ENCODE measurements around the gene CLCF1. TPM values are rescaled to one million over a fixed set of nuclear protein-coding genes. Genes with fewer than 3 reads are reported as not detected.

The CLCF1 gene
- total RNA-seq (2022; extraction: Qiagen RNA extraction; ENCODE audit: low read depth), result 42.5 to 51.9 TPM (median 46.1 TPM) in 5 replicates

GRCh38 chr11:67372993-67373647 lies at the start of gene CLCF1:
Gene CLCF1 (minus strand): TSS chr11:67373598. CDS start chr11:67373539, 59 bp downstream.

GRCh38 chr11:67415501-67416304 lies 42.3 kb upstream of the CLCF1 start, which contains the start of gene CARNS1:
Gene CARNS1 (plus strand): TSS chr11:67415678. CDS start chr11:67416200, 522 bp downstream.

GRCh38 chr11:67401495-67402191 lies 28.2 kb upstream of the CLCF1 start, which contains the start of gene PPP1CA:
Gene PPP1CA (minus strand): TSS chr11:67401858. CDS start chr11:67401782, 76 bp downstream.

GRCh38 chr11:67391304-67392182 lies 18.1 kb upstream of the CLCF1 start, which contains the start of gene RAD9A:
Gene RAD9A (plus strand): TSS chr11:67391986. CDS start chr11:67392045, 59 bp downstream.

GRCh38 chr11:67353317-67354074 lies 19.9 kb downstream of the CLCF1 start, which contains the start of gene POLD4:
Gene POLD4 (minus strand): TSS chr11:67353546. CDS start chr11:67353399, 147 bp downstream.

Other genes with a start within 250 kb of the CLCF1 start
- 30.0 to 41.0 TPM (median 37.7 TPM) in 5 replicates for gene GRK2, start 107.1 kb downstream of the CLCF1 start, total RNA-seq (2022; extraction: Qiagen RNA extraction; ENCODE audit: low read depth)
- gene ANKRD13D, start 84.3 kb downstream of the CLCF1 start, total RNA-seq (2022; extraction: Qiagen RNA extraction; ENCODE audit: low read depth), result 21.2 to 28.1 TPM (median 25.4 TPM) in 5 replicates
- 18.0 to 27.2 TPM (median 24.5 TPM) in 5 replicates for gene SSH3, start 70.1 kb downstream of the CLCF1 start, total RNA-seq (2022; extraction: Qiagen RNA extraction; ENCODE audit: low read depth)
- 209 to 247 TPM (median 230 TPM) in 5 replicates for gene POLD4, start 20.1 kb downstream of the CLCF1 start, total RNA-seq (2022; extraction: Qiagen RNA extraction; ENCODE audit: low read depth)
- gene RAD9A, start 18.4 kb upstream of the CLCF1 start, total RNA-seq (2022; extraction: Qiagen RNA extraction; ENCODE audit: low read depth), result 23.8 to 40.0 TPM (median 33.5 TPM) in 5 replicates
- gene PPP1CA, start 28.3 kb upstream of the CLCF1 start, total RNA-seq (2022; extraction: Qiagen RNA extraction; ENCODE audit: low read depth), result 265 to 309 TPM (median 294 TPM) in 5 replicates
- 0.07 to 0.12 TPM (median 0.07 TPM) in 3 of 5 replicates, not detected in the others for gene TBC1D10C, start 30.5 kb upstream of the CLCF1 start, total RNA-seq (2022; extraction: Qiagen RNA extraction; ENCODE audit: low read depth)
- gene CARNS1, start 42.1 kb upstream of the CLCF1 start, total RNA-seq (2022; extraction: Qiagen RNA extraction; ENCODE audit: low read depth), result 0.14 to 0.53 TPM (median 0.18 TPM) in 5 replicates
- gene RPS6KB2, start 54.9 kb upstream of the CLCF1 start, total RNA-seq (2022; extraction: Qiagen RNA extraction; ENCODE audit: low read depth), result 44.4 to 52.3 TPM (median 44.9 TPM) in 5 replicates
- 0.22 to 0.36 TPM (median 0.30 TPM) in 5 replicates for gene PTPRCAP, start 64.1 kb upstream of the CLCF1 start, total RNA-seq (2022; extraction: Qiagen RNA extraction; ENCODE audit: low read depth)
- gene CORO1B, start 69.9 kb upstream of the CLCF1 start, total RNA-seq (2022; extraction: Qiagen RNA extraction; ENCODE audit: low read depth), result 53.5 to 63.8 TPM (median 58.1 TPM) in 5 replicates
- gene GPR152, start 79.1 kb upstream of the CLCF1 start, total RNA-seq (2022; extraction: Qiagen RNA extraction; ENCODE audit: low read depth), result 0.06 TPM in 1 of 5 replicates, not detected in the others
- not detected in 5 replicates for gene CABP4, start 81.8 kb upstream of the CLCF1 start, total RNA-seq (2022; extraction: Qiagen RNA extraction; ENCODE audit: low read depth)
- 49.3 to 60.6 TPM (median 56.9 TPM) in 5 replicates for gene TMEM134, start 95.7 kb upstream of the CLCF1 start, total RNA-seq (2022; extraction: Qiagen RNA extraction; ENCODE audit: low read depth)
- 45.8 to 54.0 TPM (median 47.4 TPM) in 5 replicates for gene AIP, start 109.4 kb upstream of the CLCF1 start, total RNA-seq (2022; extraction: Qiagen RNA extraction; ENCODE audit: low read depth)
- gene PITPNM1, start 131.8 kb upstream of the CLCF1 start, total RNA-seq (2022; extraction: Qiagen RNA extraction; ENCODE audit: low read depth), result 45.3 to 66.7 TPM (median 53.3 TPM) in 5 replicates
- gene CDK2AP2, start 134.6 kb upstream of the CLCF1 start, total RNA-seq (2022; extraction: Qiagen RNA extraction; ENCODE audit: low read depth), result 67.0 to 103 TPM (median 89.2 TPM) in 5 replicates
- gene CABP2, start 149.8 kb upstream of the CLCF1 start, total RNA-seq (2022; extraction: Qiagen RNA extraction; ENCODE audit: low read depth), result not detected in 5 replicates
- gene GSTP1, start 210.2 kb upstream of the CLCF1 start, total RNA-seq (2022; extraction: Qiagen RNA extraction; ENCODE audit: low read depth), result 1,469 to 1,648 TPM (median 1,554 TPM) in 5 replicates
- gene NDUFV1, start 233.3 kb upstream of the CLCF1 start, total RNA-seq (2022; extraction: Qiagen RNA extraction; ENCODE audit: low read depth), result 133 to 157 TPM (median 149 TPM) in 5 replicates

Data from A549 treated with DMSO at 1 μM for 4 hours (cell line).